ENCODE results near the gene ATXN2L. TPM values are rescaled to one million over a fixed set of nuclear protein-coding genes. Genes with fewer than 3 reads are reported as not detected.

The ATXN2L gene
- total and polyA plus RNA-seq, 10 of the 15 experiments (the other 5 are each of a cell fraction or from before 2014, with no cell fraction given), result 3.5 to 210 (median 61.1) TPM

GRCh38 chr16:28834349-28834748, 11.6 kb downstream of the ATXN2L start:
- Histone ChIP-seq H3K36me3 (ENCODE audit: control insufficient read depth in 2 of 2, insufficient read depth in 2 of 2, low read length in 1 of 2) (peaks cover 52 to 56% of the 10 kb centered on the region in 2 experiments), H2AFZ (ENCODE audit: control insufficient read depth, low read depth, low read length) (no peak overlapping the region), H3K9ac (ENCODE audit: control insufficient read depth, insufficient read depth, low read length) (no peak overlapping the region), H3K4me1 (ENCODE audit: control insufficient read depth, insufficient read depth, low read length) (no peaks in the 10 kb centered on the region), H3K9me3 (replicated peaks; ENCODE audit: control insufficient read depth, insufficient read depth, low read length) (no peaks in the 10 kb centered on the region), H3K27ac (ENCODE audit: control insufficient read depth, insufficient read depth) (no peak overlapping the region), H3K79me2 (ENCODE audit: control insufficient read depth, insufficient read depth, low read length) (no peaks in the 10 kb centered on the region; the same call in 1 of the 2 replicates), H3K27me3 (replicated peaks in 1 of 2; ENCODE audit: control insufficient read depth in 2 of 2, insufficient read depth in 2 of 2, low read length in 1 of 2) (no peaks in the 10 kb centered on the region), H3K4me3 (no peak overlapping the region), H4K20me1 (ENCODE audit: control insufficient read depth, insufficient read depth) (no peaks in the 10 kb centered on the region), H3K4me2 (ENCODE audit: control insufficient read depth, insufficient read depth) (no peak overlapping the region)
- intact Hi-C loops (cut with micrococcal nuclease; ENCODE audit: unreplicated experiment) (no loop called here), in situ Hi-C loops (cut with MboI) (no loop called here)
- ChIA-PET CTCF (no interaction called here), SMC1A (ENCODE audit: uncharacterized antibody, unreplicated experiment) (no interaction called here), RAD21 (ENCODE audit: unreplicated experiment) (no interaction called here), POLR2A (no interaction called here)
- no peak for FAIRE-seq
- WGBS (ENCODE audit: insufficient coverage, insufficient replicate concordance, low lambda C conversion rate, missing lambda C conversion rate), result 95% methylated on average over 14 of the region's 14 CpGs
- ATAC-seq, result no peak
- no TSS peak for BruUV-seq (replicated peaks)
- DNase-seq (ENCODE audit: low read depth, low spot score), result no peak
- TF ChIP-seq KAT2A (conservative IDR thresholded peaks at IDR 0.05; ENCODE audit: control insufficient read depth, low read depth, low read length) (no peak), PKNOX1 (IDR thresholded peaks at IDR 0.05) (no peak), ETV6 (conservative IDR thresholded peaks at IDR 0.05 in 1 of 2, IDR thresholded peaks at IDR 0.05 in 1 of 2; ENCODE audit: borderline replicate concordance in 1 of 2, low read depth in 1 of 2) (no peak), NFIC (IDR thresholded peaks at IDR 0.05; ENCODE audit: low read depth, low read length) (no peak), CHD1 (IDR thresholded peaks at IDR 0.05; ENCODE audit: low read depth, low read length) (no peak), ESRRA (IDR thresholded peaks at IDR 0.05; ENCODE audit: low read length) (no peak), EZH2 (IDR thresholded peaks at IDR 0.05; ENCODE audit: borderline replicate concordance, control insufficient read depth, low read depth, low read length) (no peak), NKRF (conservative IDR thresholded peaks at IDR 0.05) (no peak), FOS (IDR thresholded peaks at IDR 0.05; ENCODE audit: borderline replicate concordance, extremely low read depth, insufficient read length) (no peak), ZSCAN29 (IDR thresholded peaks at IDR 0.05) (no peak), TARDBP (IDR thresholded peaks at IDR 0.05; ENCODE audit: borderline replicate concordance) (no peak), MTA3 (IDR thresholded peaks at IDR 0.05; ENCODE audit: borderline replicate concordance, low read length) (no peak), GABPA (IDR thresholded peaks at IDR 0.05; ENCODE audit: low read depth) (no peak), EED (IDR thresholded peaks at IDR 0.05; ENCODE audit: low read depth) (no peak), CREM (IDR thresholded peaks at IDR 0.05; ENCODE audit: low read depth) (no peak), ZNF592 (IDR thresholded peaks at IDR 0.05) (no peak), FOXK2 (IDR thresholded peaks at IDR 0.05) (no peak), MYB (IDR thresholded peaks at IDR 0.05; ENCODE audit: borderline replicate concordance, low read depth, low read length) (no peak), ASH2L (IDR thresholded peaks at IDR 0.05; ENCODE audit: borderline replicate concordance, low read depth) (no peak)

Measured in GM12878 (cell line).